Subcutaneous adipose tissue (tissue), 4 donors: ENCODE results near the gene PRKD1. TPM values are rescaled to one million over a fixed set of nuclear protein-coding genes. Genes with fewer than 3 reads are reported as not detected.

Experiments
- CTCF ChIP-seq: fragments of 450-650 bp; IDR thresholded peaks from one replicate; pipeline ENCODE4 v1.5.1; 2016; ENCODE audit warnings: low read depth, mild to moderate bottlenecking, control low read depth, antibody characterized with exemption, moderate library complexity
- total RNA-seq, 4 donors: library from RNA; depleted of rRNA; stranded (reverse); fragments of >200 nt; gene quantifications; one replicate each; pipeline ENCODE4 v1.1.0, GENCODE V29; 2016

PRKD1 gene
- total RNA-seq, 4 donors from 2014 or later = 7.8 to 19.4 (median 19.1) TPM

DNA sequence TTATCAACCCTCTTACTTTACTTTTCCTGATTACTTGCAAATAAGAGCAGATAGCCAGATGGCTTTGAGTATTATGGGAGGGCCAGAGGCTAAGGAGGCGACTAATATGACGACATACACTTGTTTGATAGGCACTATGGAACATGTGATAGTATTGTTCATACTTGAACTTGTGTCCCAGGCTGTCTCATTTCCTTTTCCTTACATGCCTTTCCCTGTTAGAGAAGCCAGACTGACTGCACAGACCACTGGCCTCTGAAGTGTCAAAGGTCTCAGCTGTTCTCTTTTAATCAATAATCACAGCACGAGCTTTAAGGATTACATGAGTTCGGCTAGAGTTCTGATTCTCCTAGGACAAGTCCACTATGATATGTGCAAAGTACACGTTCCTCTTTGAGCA lies 326.0 kb downstream of the PRKD1 start:
- no peak for TF ChIP-seq CTCF

DNA sequence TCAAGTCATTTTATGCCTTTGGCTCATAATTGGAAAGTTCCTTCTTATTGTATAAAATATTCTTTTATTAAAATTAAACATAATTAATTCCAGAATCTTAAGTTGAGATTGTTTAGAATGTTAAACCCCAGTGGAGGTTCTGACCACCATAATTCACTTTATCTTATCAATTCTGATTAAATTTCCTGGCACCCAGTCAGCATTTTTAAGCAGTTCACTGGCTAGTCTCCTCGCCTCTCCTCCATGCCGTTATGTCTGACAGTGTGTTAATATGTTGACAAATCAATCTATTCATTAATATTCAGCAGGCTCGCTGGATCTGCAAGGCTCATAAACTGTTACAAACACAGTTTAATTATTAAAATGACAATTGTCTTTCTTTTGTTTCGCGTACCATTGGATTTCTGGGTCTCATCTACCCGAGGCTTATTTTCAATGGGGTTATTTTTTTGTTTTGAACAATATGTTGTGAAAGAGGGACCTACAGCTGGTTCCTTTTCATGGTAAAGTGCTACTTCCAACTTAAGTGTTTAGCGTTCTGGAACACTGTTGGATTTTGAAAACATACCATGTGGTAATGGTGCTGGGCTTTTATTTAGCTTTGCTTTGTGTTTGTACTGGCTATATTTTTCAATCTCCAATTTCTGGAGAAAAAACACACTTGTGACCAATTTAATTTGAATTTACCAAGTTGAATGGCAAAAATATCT lies 339.7 kb downstream of the PRKD1 start:
- TF ChIP-seq CTCF = no peak

DNA sequence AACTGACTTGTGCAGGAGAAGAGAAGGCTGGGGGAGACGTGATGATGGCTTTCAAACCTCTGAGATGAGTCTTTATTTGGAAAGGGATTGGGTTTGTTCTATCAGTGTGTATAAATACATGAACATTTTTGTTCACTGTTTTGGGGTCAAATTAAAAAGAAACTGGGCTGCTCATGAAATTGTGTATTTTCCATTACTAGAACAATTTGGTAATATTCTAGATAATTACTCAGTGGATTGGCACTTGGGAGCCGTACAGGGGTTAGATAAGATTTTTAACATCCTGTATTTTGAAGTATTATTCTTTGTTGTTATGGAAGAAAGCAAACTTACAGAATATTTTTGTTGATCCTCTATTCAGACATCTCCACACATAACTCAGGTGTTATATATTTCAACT lies 340.6 kb downstream of the PRKD1 start:
- TF ChIP-seq CTCF = no peak

DNA sequence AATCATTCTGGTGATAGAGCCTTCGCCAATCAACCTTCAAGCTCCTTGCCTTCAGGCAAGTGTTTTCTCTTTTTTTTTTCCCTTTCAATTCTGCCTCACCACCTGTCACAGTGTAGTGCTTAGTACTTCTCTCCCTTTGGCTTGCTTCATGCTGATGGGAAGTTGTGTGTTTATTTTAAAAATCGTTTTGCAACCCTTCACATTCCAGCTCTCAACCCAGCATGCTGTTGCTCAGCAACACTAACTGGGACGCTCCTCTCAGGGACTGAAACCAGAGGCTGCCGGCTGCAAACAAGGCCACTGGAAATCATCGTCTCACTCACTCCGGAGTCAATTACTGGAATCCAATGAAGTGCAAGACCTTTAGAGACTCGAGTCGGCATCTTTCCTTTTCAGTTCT lies 342.7 kb downstream of the PRKD1 start:
- no peak for TF ChIP-seq CTCF

DNA sequence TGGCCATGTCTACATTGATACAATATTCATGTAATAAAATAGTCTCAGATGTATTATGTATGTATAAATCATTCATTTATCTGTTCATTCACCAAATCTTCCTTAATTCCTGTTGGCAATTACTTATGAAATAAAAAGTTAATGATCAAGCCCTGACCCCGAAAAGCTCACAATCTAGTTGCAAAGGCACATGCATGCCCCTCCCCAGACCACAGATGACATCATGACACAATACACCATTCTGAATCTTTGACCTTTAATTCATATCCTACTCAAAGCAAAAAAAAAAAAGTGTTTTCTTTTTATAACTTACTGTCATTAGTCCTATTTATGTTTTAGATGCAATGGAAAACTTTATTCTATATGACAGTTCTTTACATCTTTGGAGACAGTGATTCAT lies 346.9 kb downstream of the PRKD1 start:
- no peak for TF ChIP-seq CTCF

DNA sequence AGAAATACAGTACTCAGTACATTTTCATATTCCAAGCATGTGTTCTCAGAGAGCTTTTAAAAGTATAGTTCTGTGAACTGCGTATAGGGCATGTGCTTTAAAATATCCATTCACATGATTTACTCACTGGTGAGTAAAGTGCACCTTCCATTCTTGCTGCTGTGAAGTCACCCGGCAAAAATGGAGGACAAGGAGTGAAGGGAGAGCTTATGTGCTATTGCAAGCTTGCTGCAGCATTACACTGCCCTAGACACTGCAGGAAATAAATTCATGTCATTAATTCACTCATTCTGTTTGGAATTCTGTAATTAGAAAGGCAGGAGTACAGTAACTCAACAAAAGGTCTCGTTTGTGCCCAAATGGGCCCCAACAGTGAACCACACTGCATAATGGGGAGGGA lies 347.8 kb downstream of the PRKD1 start:
- TF ChIP-seq CTCF = no peak

GRCh38 chr14:29576927-29577326 lies 350.7 kb downstream of the PRKD1 start:
- no peak for TF ChIP-seq CTCF
